GM21576 (cell line): ENCODE data around the gene MORN4.
"Not testable (repeated sequence)": the region's sequence is repeated elsewhere in the genome, so short reads cannot be mapped to it uniquely, and the experiment has no call there.

Experiments used
- ATAC-seq: cut with Tn5 transposase; IDR thresholded peaks from one replicate; pipeline ENCODE4 v1.9.1; 2021; ENCODE audit warnings: mild to moderate bottlenecking, moderate library complexity; ENCODE audit not compliant: unreplicated experiment

The MORN4 gene

GRCh38 chr10:97598407-97599271, 34.7 kb downstream of the MORN4 start:
- ATAC-seq = no peak

GRCh38 chr10:97597778-97598177, 35.5 kb downstream of the MORN4 start:
- ATAC-seq = no peak

- no peak for ATAC-seq
Observed at GRCh38 chr10:97596101-97597082, 36.9 kb downstream of the MORN4 start.

- ATAC-seq = no peak
Observed at GRCh38 chr10:97593421-97593820, 39.9 kb downstream of the MORN4 start.

GRCh38 chr10:97590748-97591495, 42.4 kb downstream of the MORN4 start:
- no peak for ATAC-seq

GRCh38 chr10:97590082-97590747, 43.1 kb downstream of the MORN4 start:
- no peak for ATAC-seq

GRCh38 chr10:97589479-97589878, 43.8 kb downstream of the MORN4 start, which contains the start of gene C10orf62:
Gene C10orf62, plus strand, starts transcription at chr10:97589721. Its CDS starts 177 bp downstream, at chr10:97589898.
- no peak for ATAC-seq

GRCh38 chr10:97587183-97587582, 46.1 kb downstream of the MORN4 start:
- no peak for ATAC-seq

GRCh38 chr10:97585439-97585811, 47.9 kb downstream of the MORN4 start:
- ATAC-seq = no peak

GRCh38 chr10:97584798-97585438, 48.4 kb downstream of the MORN4 start:
- no peak for ATAC-seq

- ATAC-seq = no peak
Observed at GRCh38 chr10:97584060-97584797, 49.1 kb downstream of the MORN4 start, which contains the start of gene HOGA1. Gene HOGA1, plus strand, starts transcription at chr10:97584389. Its CDS starts 315 bp downstream, at chr10:97584704.

- no peak for ATAC-seq
Observed at GRCh38 chr10:97583476-97583875, 49.8 kb downstream of the MORN4 start.

- ATAC-seq = no peak
Observed at GRCh38 chr10:97582169-97582568, 51.1 kb downstream of the MORN4 start.

- no peak for ATAC-seq
Observed at GRCh38 chr10:97580421-97581367, 52.6 kb downstream of the MORN4 start.

GRCh38 chr10:97578171-97578844, 55.0 kb downstream of the MORN4 start:
- no peak for ATAC-seq

- ATAC-seq = no peak
Observed at GRCh38 chr10:97577701-97578100, 55.6 kb downstream of the MORN4 start.

- not testable (repeated sequence) for ATAC-seq
Observed at GRCh38 chr10:97576487-97576886, 56.8 kb downstream of the MORN4 start.
